Esophagus muscularis mucosa (tissue), 3 donors: ENCODE data around the gene ZNF112.

ENCODE experiments used
- CTCF ChIP-seq, 3 experiments: fragments of 200-600 bp in 2 of 3; fragments of 450-650 bp in 1 of 3; sonication (generic) in 2 of 3; IDR thresholded peaks; one replicate each; pipeline ENCODE4 v1.5.1; 2017 to 2019; ENCODE audit warnings: antibody characterized with exemption in 3 of 3, mild to moderate bottlenecking in 2 of 3, moderate library complexity in 1 of 3
- POLR2A ChIP-seq: fragments of 450-650 bp; IDR thresholded peaks from one replicate; pipeline ENCODE4 v1.6.1; 2017; ENCODE audit warnings: antibody characterized with exemption, moderate library complexity, mild to moderate bottlenecking, low read depth
- POLR2AphosphoS5 ChIP-seq, 2 donors: sonication (generic); formaldehyde crosslinking; IDR thresholded peaks; one replicate each; pipeline ENCODE4 v1.6.1; 2017; ENCODE audit warnings: antibody characterized with exemption in 2 of 2

GRCh38 chr19:44315883-44316282 is 40.6 kb downstream of the ZNF112 start:
- TF ChIP-seq POLR2AphosphoS5 (IDR thresholded peaks at IDR 0.05) (no peak), POLR2A (no peak), CTCF (IDR thresholded peaks at IDR 0.05) (no peak)
